ENCODE results near the gene MSMB. TPM values are rescaled to one million over a fixed set of nuclear protein-coding genes. Genes with fewer than 3 reads are reported as not detected.

Gene MSMB
- total RNA-seq, 1 experiment from 2014 or later, result not detected

DNA sequence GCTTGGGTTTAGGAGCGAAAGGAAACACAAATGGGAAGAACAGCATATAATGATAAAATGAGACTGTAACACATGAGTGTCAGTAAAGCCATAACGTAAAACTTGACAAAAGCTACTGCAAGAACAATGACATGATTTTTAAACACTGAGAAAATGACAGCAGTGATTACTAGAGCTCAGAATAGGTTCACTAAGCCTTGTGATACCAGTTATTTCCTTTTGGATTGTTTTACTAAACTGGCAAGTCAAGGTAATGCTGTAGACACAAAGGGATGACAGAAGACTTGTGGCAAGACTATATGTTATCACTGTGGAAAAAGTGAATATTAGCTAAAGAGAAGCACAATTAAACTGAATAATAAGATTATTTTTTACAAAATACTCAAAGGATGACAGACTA is 28.3 kb downstream of the MSMB start:
- Mint-ChIP-seq H3K4me1 (ENCODE audit: insufficient read depth, unreplicated experiment) (peaks cover 23% of the 10 kb centered on the region), H3K27ac (ENCODE audit: low read depth, unreplicated experiment) (no peak overlapping the region)
- CTCF ChIA-PET, result interaction anchor here (1.0 to 3.3 kb wide), 3 partner anchors 9 to 12 kb away, joined by 4 to 13 read pairs (median 7); no protein-coding TSS in a partner anchor

DNA sequence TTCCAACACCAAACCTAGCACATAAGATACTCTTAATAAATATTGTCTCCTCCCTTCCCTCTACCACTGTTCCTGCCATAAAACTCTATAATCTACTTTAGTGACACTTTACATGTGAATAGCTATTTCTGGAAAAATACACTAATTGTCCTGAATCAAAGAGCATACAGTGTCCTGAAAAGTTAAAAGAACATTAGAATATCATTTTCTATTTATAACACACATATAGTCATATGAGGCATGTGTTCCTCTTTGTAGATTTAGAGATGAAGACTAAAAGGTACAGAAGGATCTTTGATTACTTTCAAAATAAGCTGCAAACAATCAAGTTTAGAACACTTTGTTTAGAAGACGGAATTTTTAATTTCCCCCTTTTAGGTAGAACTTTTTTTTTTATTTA is 29.3 kb downstream of the MSMB start:
- Mint-ChIP-seq H3K4me1 (ENCODE audit: insufficient read depth, unreplicated experiment) (peaks cover 18% of the 10 kb centered on the region), H3K27ac (ENCODE audit: low read depth, unreplicated experiment) (no peak overlapping the region), H3K4me3 (ENCODE audit: unreplicated experiment) (no peak overlapping the region), H3K27me3 (ENCODE audit: insufficient read depth, unreplicated experiment) (no peaks in the 10 kb centered on the region), H3K36me3 (ENCODE audit: insufficient read depth, unreplicated experiment) (peaks cover 64% of the 10 kb centered on the region), H3K9me3 (ENCODE audit: unreplicated experiment) (no peaks in the 10 kb centered on the region)
- CTCF ChIA-PET, result interaction anchor here (1.0 to 3.3 kb wide), 2 partner anchors 10 to 13 kb away, joined by 4 to 13 read pairs; no protein-coding TSS in a partner anchor
- TF ChIP-seq, protein P1, sequence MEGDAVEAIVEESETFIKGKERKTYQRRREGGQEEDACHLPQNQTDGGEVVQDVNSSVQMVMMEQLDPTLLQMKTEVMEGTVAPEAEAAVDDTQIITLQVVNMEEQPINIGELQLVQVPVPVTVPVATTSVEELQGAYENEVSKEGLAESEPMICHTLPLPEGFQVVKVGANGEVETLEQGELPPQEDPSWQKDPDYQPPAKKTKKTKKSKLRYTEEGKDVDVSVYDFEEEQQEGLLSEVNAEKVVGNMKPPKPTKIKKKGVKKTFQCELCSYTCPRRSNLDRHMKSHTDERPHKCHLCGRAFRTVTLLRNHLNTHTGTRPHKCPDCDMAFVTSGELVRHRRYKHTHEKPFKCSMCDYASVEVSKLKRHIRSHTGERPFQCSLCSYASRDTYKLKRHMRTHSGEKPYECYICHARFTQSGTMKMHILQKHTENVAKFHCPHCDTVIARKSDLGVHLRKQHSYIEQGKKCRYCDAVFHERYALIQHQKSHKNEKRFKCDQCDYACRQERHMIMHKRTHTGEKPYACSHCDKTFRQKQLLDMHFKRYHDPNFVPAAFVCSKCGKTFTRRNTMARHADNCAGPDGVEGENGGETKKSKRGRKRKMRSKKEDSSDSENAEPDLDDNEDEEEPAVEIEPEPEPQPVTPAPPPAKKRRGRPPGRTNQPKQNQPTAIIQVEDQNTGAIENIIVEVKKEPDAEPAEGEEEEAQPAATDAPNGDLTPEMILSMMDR (IDR thresholded peaks at IDR 0.05; ENCODE audit: unreplicated experiment), result no peak
- DNase-seq (ENCODE audit: unreplicated experiment), result no peak
- BruUV-seq (replicated peaks), result no TSS peak
- POLR2A ChIA-PET, result interaction anchor here (3.3 to 3.6 kb wide), 2 partner anchors 10 to 13 kb away, joined by 13 to 21 read pairs; partner anchors contain the start of gene NCOA4
- intact Hi-C loops (cut with micrococcal nuclease), result no loop called here

More for the DNA sequence above, 28.3 kb downstream of the MSMB start:
- intact Hi-C loops (cut with micrococcal nuclease), result no loop called here
- H3K9me3 Mint-ChIP-seq (ENCODE audit: unreplicated experiment), result no peaks in the 10 kb centered on the region
- POLR2A ChIA-PET, result interaction anchor here (1.1 to 3.6 kb wide), 4 partner anchors 9 to 14 kb away, joined by 3 to 21 read pairs (median 8); partner anchors contain the start of gene NCOA4
- no peaks in the 10 kb centered on the region for H3K27me3 Mint-ChIP-seq (ENCODE audit: insufficient read depth, unreplicated experiment)
- DNase-seq (ENCODE audit: unreplicated experiment), result no peak
- TF ChIP-seq, protein P1 (IDR thresholded peaks at IDR 0.05; ENCODE audit: unreplicated experiment), result no peak
- H3K4me3 Mint-ChIP-seq (ENCODE audit: unreplicated experiment), result no peak overlapping the region
- peaks cover 55% of the 10 kb centered on the region for H3K36me3 Mint-ChIP-seq (ENCODE audit: insufficient read depth, unreplicated experiment)
- no TSS peak for BruUV-seq (replicated peaks)

DNA sequence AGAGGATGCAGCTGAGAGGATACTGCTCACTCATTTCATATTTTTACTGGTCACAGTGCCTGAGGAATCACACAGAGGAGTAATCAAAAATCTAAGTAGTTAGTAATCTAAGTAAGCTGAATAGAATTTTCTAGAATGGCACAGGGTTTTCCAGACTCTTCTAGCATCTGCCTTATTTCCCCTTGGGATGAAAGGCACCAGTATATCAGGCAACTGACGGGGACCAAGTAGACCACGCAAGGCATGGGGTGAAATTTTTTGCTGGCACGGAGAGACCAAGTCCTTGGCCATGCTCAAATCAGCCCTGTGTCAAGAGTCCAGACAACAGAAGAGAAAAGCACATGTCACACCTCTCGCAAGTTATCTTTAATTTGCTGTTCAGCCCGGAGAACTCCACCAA is 29.9 kb downstream of the MSMB start:
- no peak for DNase-seq (ENCODE audit: unreplicated experiment)
- CTCF ChIA-PET, result interaction anchor here (0.6 to 3.3 kb wide), 2 partner anchors 13 to 42 kb away, joined by 3 to 13 read pairs; no protein-coding TSS in a partner anchor
- Mint-ChIP-seq H3K9me3 (ENCODE audit: unreplicated experiment) (no peaks in the 10 kb centered on the region), H3K4me3 (ENCODE audit: unreplicated experiment) (no peak overlapping the region), H3K36me3 (ENCODE audit: insufficient read depth, unreplicated experiment) (peaks cover 67% of the 10 kb centered on the region), H3K27ac (ENCODE audit: low read depth, unreplicated experiment) (no peak overlapping the region), H3K27me3 (ENCODE audit: insufficient read depth, unreplicated experiment) (no peaks in the 10 kb centered on the region), H3K4me1 (ENCODE audit: insufficient read depth, unreplicated experiment) (peaks cover 18% of the 10 kb centered on the region)
- no TSS peak for BruUV-seq (replicated peaks)
- TF ChIP-seq, protein P1 (IDR thresholded peaks at IDR 0.05; ENCODE audit: unreplicated experiment), result no peak
- intact Hi-C loops (cut with micrococcal nuclease), result no loop called here
- POLR2A ChIA-PET, result interaction anchor here (3.3 to 3.6 kb wide), 2 partner anchors 10 to 13 kb away, joined by 13 to 21 read pairs; partner anchors contain the start of gene NCOA4

DNA sequence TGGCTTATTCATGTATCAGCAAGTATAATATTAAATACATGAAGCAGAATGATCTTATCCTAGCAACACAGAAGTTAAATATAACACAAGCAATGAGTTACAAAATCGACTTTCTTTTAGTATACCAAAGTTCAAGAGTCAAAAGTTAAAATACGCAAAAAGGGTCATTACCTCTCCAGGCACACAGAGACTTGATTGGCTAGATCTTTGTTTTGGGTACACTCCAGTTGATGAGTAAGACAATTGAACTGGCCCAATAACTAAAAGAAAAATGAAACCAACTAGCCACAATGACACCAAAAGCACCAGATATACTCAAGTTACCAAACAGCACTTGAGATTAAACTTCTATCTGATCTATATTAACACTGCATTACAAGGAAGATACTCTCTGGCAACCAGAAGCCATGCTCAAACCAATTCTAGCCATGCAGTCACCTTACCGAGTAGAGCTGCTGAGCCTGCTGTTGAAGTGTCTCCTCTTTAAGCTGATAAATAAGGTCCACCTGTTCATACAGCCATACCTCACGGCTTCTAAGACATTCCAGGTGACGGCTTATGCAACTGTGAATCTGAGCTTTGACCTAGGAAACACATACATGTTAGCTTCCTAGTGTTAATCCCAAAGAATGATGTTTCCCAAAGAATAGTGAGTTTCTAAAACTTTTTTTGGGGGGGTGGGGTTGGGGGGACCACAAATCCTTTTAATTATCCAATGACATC is 31.2 kb downstream of the MSMB start:
- TF ChIP-seq, protein P1 (IDR thresholded peaks at IDR 0.05; ENCODE audit: unreplicated experiment), result no peak
- H3K27ac Mint-ChIP-seq (ENCODE audit: low read depth, unreplicated experiment), result no peak overlapping the region

More for the DNA sequence above, 31.2 kb downstream of the MSMB start:
- H3K9me3 Mint-ChIP-seq (ENCODE audit: unreplicated experiment), result no peaks in the 10 kb centered on the region
- BruUV-seq (replicated peaks), result no TSS peak
- POLR2A ChIA-PET, result interaction anchor here (3.3 to 3.6 kb wide), 2 partner anchors 8 to 15 kb away, joined by 13 to 21 read pairs; partner anchors contain the start of gene NCOA4
- DNase-seq (ENCODE audit: unreplicated experiment), result no peak
- CTCF ChIA-PET, result interaction anchor here (3.3 kb wide), 1 partner anchor 15 kb away, joined by 13 read pairs; no protein-coding TSS in a partner anchor
- H3K4me1 Mint-ChIP-seq (ENCODE audit: insufficient read depth, unreplicated experiment), result peaks cover 11% of the 10 kb centered on the region
- intact Hi-C loops (cut with micrococcal nuclease), result no loop called here
- no peaks in the 10 kb centered on the region for H3K27me3 Mint-ChIP-seq (ENCODE audit: insufficient read depth, unreplicated experiment)
- peaks cover 72% of the 10 kb centered on the region for H3K36me3 Mint-ChIP-seq (ENCODE audit: insufficient read depth, unreplicated experiment)
- no peak overlapping the region for H3K4me3 Mint-ChIP-seq (ENCODE audit: unreplicated experiment)
